HG02973 (cell line): Measurements from ENCODE around the gene EID3.
"Not testable (repeated sequence)": the region's sequence is repeated elsewhere in the genome, so short reads cannot be mapped to it uniquely, and the experiment has no call there.

Experiments used
- ATAC-seq: cut with Tn5 transposase; IDR thresholded peaks from one replicate; pipeline ENCODE4 v1.9.1; 2021; ENCODE audit warnings: moderate library complexity; ENCODE audit not compliant: unreplicated experiment

Gene EID3

GRCh38 chr12:104303538-104304151 is at the start of gene EID3:
TSS of gene EID3 (plus strand) at chr12:104303739. CDS start at chr12:104303935, 196 bp downstream.
- peak; percentile 96 for ATAC-seq

- ATAC-seq: no peak
These were observed 45.5 kb upstream of the EID3 start for GRCh38 chr12:104257913-104258472.

- no peak for ATAC-seq
These were observed 45.0 kb upstream of the EID3 start for GRCh38 chr12:104258476-104259067.

GRCh38 chr12:104263026-104263425 is 40.5 kb upstream of the EID3 start:
- ATAC-seq: no peak

- no peak for ATAC-seq
These were observed 39.8 kb upstream of the EID3 start for GRCh38 chr12:104263580-104264358.

- not testable (repeated sequence) for ATAC-seq
These were observed 38.1 kb upstream of the EID3 start for GRCh38 chr12:104265436-104265835.

- no peak for ATAC-seq
These were observed 30.6 kb upstream of the EID3 start for GRCh38 chr12:104272938-104273337.

GRCh38 chr12:104273503-104273902 is 30.0 kb upstream of the EID3 start:
- no peak for ATAC-seq

GRCh38 chr12:104274811-104275210 is 28.7 kb upstream of the EID3 start:
- no peak for ATAC-seq

GRCh38 chr12:104275689-104276088 is 27.9 kb upstream of the EID3 start:
- ATAC-seq: no peak

- ATAC-seq: no peak
These were observed 27.0 kb upstream of the EID3 start for GRCh38 chr12:104276273-104277131.

GRCh38 chr12:104279164-104279563 is 24.4 kb upstream of the EID3 start:
- ATAC-seq: no peak

GRCh38 chr12:104280111-104280510 is 23.4 kb upstream of the EID3 start:
- no peak for ATAC-seq

- no peak for ATAC-seq
These were observed 22.7 kb upstream of the EID3 start for GRCh38 chr12:104280717-104281458.

GRCh38 chr12:104281636-104282035 is 21.9 kb upstream of the EID3 start:
- no peak for ATAC-seq

GRCh38 chr12:104282109-104282508 is 21.4 kb upstream of the EID3 start:
- ATAC-seq: no peak

- no peak for ATAC-seq
These were observed 17.6 kb upstream of the EID3 start for GRCh38 chr12:104285740-104286515.

- ATAC-seq: peak; percentile 80
These were observed 16.7 kb upstream of the EID3 start for GRCh38 chr12:104286516-104287482.
